HL-60/S4 (cell line): ENCODE results near the gene LARGE1.

ENCODE experiments used
- in situ Hi-C: fragments of 300-500 bp; cut with MboI; formaldehyde crosslinking; loops from 2 replicates; pipeline ENCODE4 v1.14.3; 2022; ENCODE audit warnings: low sequenced_read_pairs

The LARGE1 gene

GRCh38 chr22:33781411-33781810, 138.9 kb downstream of the LARGE1 start:
- in situ Hi-C loops, result no loop called here

- in situ Hi-C loops, result no loop called here
Observed at GRCh38 chr22:33780531-33781136, 139.6 kb downstream of the LARGE1 start.

DNA sequence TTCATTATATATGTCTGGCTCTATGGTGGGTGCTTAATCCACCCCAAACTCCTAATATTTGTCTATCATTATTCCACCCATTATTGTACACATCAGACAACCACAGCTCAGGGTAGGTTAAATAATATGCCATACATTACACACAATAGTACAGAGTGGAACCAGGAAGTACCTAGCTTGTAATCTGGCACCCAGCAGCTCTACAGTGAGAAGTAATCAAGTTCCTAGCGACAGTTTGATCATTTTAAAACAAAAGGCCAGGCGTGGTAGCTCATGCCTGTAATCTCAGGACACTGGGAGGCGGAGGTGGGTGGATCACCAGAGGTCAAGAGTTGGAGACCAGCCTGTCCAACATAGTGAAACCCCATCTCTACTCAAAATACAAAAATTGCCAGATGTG, 141.0 kb downstream of the LARGE1 start:
- in situ Hi-C loops, result no loop called here

GRCh38 chr22:33776491-33776890, 143.8 kb downstream of the LARGE1 start:
- in situ Hi-C loops, result no loop called here

- in situ Hi-C loops, result no loop called here
Observed at GRCh38 chr22:33774781-33775180, 145.5 kb downstream of the LARGE1 start.

GRCh38 chr22:33772745-33773144, 147.5 kb downstream of the LARGE1 start:
- in situ Hi-C loops, result no loop called here

DNA sequence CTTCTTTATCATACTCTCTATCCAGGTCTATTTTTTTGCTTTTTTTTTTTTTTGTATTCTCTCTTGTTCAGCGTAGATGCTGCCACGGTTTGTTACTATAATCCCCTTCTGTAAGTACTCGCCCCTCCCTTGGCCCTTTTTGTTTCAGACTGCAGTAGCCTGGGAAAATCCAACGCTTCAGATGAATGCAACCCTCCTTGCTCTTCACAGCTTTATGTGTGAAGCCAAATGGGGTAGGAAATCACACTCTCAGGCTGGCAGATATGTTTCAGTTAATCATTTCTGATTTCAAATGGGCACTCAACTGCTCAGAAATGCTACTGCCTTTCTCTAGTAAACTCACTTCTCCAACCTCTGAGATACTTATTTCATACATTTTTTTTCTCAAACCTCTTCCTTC, 149.1 kb downstream of the LARGE1 start:
- in situ Hi-C loops, result no loop called here

DNA sequence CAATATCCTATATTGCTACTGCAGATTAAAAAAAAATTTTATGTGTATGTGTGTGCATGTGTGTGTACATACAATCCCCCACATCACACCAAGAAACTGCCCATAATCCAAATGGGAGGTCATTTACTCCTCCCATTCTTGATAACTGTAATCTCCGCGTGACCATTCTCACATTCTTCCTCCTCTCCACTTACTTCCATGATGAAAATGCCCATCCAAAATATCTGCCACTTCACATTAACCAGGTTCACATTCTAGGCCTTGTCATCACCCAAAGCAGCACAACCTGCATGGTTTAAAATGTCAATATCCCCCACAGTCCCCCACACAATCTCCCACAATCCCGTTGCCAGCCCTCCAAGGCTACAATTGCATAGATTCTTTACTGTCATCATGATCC, 149.6 kb downstream of the LARGE1 start:
- in situ Hi-C loops, result no loop called here

- in situ Hi-C loops, result no loop called here
Observed at GRCh38 chr22:33766091-33766490, 154.2 kb downstream of the LARGE1 start.

DNA sequence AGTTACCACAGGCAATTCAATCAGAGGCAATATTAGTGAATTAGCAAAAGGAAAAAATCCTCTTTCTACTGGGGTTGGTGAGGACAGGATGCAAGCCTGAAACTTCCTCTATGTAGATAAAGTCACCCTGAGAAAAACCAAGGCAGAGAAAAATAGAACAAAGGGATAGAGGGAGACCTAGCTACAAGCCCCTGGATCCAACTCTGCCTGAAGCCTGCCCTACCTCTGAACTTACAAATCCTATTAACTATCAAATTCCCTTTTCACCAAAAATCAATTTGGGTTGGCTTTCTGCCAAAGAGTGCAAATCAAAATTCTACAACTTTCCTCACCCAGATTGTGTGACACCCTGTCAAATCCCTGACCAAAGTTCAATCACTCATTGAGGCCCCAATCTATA, 161.3 kb downstream of the LARGE1 start:
- in situ Hi-C loops, result no loop called here

DNA sequence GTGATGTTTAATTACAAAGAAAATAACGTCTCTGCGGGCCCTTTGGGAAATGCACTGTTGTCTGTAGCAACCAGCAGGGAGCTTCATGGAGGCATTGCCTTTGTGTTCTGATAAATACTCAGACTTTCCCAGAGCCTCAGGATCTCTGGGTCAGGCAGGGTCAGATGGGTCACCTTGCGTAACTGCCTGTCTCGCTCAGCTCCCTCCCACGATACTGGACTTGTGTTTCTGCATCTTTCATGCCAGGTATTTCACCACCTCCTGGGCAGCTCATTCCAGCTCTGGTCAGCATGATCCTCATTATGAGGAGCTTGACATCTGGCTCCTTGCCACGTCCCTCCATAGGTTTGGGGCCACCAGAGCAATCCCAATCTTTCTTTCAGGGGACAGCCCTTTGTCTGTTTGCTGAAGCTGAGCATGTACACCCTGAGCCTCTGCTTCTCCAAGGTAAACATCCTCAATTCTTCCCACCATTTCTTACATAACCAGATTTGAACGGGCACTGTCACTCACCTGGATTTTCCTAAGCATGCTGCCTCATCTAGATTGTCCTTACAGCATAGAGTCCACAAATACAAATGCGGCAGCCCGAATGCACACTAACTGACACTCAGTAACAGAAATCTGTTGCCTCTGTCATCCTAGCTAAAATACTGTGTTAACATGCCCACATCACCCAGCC, 162.3 kb downstream of the LARGE1 start:
- in situ Hi-C loops, result no loop called here

GRCh38 chr22:33757041-33757801, 163.1 kb downstream of the LARGE1 start:
- in situ Hi-C loops, result no loop called here

- in situ Hi-C loops, result no loop called here
Observed at GRCh38 chr22:33756508-33756949, 163.7 kb downstream of the LARGE1 start.

- in situ Hi-C loops, result no loop called here
Observed at GRCh38 chr22:33748714-33749113, 171.6 kb downstream of the LARGE1 start.

DNA sequence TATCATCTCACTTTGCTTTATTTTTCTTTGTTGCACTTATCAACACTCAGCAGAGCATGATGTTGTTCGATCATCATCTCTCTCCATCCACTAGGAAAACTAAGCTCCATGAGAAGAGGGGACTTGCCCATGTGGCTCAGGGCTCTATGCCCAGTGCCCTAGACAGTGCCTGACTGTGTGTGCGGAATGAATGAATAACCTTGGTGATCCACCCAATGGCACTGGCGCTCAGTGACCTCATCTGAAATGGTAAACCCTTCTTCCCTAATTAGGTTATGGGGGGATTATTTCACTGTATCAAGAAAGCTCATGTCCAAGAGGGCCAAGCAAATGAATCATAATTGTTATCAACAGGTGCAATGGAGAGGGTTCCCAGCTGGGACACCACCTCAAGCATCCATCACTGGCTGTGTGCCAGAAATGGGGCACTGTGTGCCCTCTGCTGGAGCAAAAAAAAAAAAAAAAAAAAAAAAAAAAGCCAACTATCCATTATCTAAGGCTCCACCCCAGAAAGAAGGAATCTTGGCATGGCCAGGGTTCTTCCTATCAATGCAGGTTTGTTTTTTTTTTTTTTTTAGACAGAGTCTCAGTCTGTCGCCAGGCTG, 172.6 kb downstream of the LARGE1 start:
- in situ Hi-C loops, result no loop called here

- in situ Hi-C loops, result no loop called here
Observed at GRCh38 chr22:33747029-33747428, 173.2 kb downstream of the LARGE1 start.

DNA sequence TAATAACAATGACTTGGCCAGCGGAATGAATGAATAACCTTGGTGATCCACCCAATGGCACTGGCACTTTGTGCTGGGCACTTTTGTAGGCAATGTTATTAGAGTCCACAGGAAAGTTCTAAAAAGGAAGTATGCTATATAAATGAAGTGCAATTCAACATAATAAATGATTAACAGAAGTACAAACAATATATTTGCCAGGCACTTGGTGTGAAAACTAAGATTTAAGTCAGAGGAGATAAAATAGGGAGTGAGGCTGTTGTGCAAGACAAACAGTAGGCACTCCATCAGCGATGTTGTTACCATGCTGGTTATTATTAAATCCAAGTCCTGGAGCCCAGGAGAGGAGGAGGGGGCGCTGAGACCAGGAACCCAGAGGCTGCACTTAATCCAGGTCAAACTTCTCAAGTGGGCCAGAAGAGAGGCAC, 173.8 kb downstream of the LARGE1 start:
- in situ Hi-C loops, result no loop called here

DNA sequence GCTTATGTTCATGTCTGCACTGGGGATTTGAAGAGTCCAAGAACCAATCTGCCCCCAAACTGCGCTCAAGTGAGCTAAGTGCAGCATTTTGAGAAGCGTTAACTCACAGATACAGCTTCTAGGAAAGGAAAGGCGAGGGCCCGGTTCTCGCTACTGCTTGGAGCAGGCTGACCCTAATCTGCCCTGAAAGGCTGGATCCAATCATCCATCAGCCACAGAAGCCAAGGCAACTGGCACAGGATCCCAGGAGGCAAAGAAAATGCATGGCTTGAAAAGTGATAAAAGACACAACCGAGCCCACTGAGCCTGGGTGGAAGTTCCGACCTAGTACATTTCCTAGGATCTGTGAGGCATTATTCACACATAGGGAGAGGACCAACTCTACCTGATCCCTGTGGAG, 174.8 kb downstream of the LARGE1 start:
- in situ Hi-C loops, result no loop called here

GRCh38 chr22:33743756-33744155, 176.5 kb downstream of the LARGE1 start:
- in situ Hi-C loops, result no loop called here

GRCh38 chr22:33741025-33741424, 179.3 kb downstream of the LARGE1 start:
- in situ Hi-C loops, result no loop called here

DNA sequence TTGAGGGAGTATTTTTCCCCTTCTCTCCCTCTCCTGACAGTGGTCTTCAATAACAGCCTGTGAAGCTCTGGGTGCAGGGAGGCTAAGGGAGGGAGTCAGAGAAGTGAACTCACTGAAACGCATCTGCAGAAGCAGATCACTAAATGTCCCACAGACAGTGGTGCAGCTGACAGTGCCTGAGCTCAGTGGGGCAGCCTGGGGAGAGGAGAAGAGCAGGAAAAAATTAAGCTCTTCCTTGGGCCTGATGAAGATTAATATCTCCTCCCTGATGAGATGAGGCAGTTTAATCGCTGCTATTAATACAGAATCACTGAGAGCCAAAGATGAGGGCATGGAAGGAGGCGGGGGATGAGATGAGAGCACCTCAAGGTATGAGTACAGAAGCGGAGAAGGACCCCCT, 180.8 kb downstream of the LARGE1 start:
- in situ Hi-C loops, result no loop called here

- in situ Hi-C loops, result no loop called here
Observed at GRCh38 chr22:33737662-33738061, 182.6 kb downstream of the LARGE1 start.
